HepG2 (cell line): ENCODE measurements around the gene ORC6. TPM values are rescaled to one million over a fixed set of nuclear protein-coding genes. Genes with fewer than 3 reads are reported as not detected.
A peak's percentile ranks its signal among the peaks of the same experiment; 100 is the strongest.

Experiments
- ATF7-NPFF ChIP-seq: sonication (generic); formaldehyde crosslinking; IDR thresholded peaks from 2 replicates; pipeline ENCODE4 v1.8.1; 2023; ENCODE audit warnings: mild to moderate bottlenecking, low read depth, missing genetic modification reagents, moderate library complexity
- ELF4 ChIP-seq: sonication (generic); formaldehyde crosslinking; IDR thresholded peaks from 2 replicates; pipeline ENCODE4 v1.5.0; 2020; ENCODE audit warnings: missing genetic modification reagents, mild to moderate bottlenecking, moderate library complexity, borderline replicate concordance
- GABPB1 ChIP-seq: IDR thresholded peaks from 2 replicates; pipeline ENCODE4 v1.6.1; 2016; ENCODE audit warnings: mild to moderate bottlenecking, missing genetic modification reagents, moderate library complexity, missing compliant biosample characterization
- GTF3A ChIP-seq: sonication (generic); formaldehyde crosslinking; conservative IDR thresholded peaks from 2 replicates; pipeline ENCODE4 v1.4.0; 2020; ENCODE audit warnings: mild to moderate bottlenecking, missing genetic modification reagents
- KLF15 ChIP-seq: sonication (generic); formaldehyde crosslinking; IDR thresholded peaks from 2 replicates; pipeline ENCODE4 v1.8.1; 2023; ENCODE audit warnings: borderline replicate concordance, mild to moderate bottlenecking, inconsistent platforms, missing genetic modification reagents, mixed read lengths
- SIX1 ChIP-seq: sonication (generic); formaldehyde crosslinking; IDR thresholded peaks from 2 replicates; pipeline ENCODE4 v1.4.0; 2020; ENCODE audit warnings: missing genetic modification reagents, borderline replicate concordance
- TCF12 ChIP-seq, 2 experiments: fragments of 450-650 bp in 1 of 2; sonication (generic) in 1 of 2; formaldehyde crosslinking in 1 of 2; IDR thresholded peaks; 2 replicates each; pipeline versions ENCODE4 v1.6.1 to v1.8.0; 2017 to 2022; ENCODE audit warnings: antibody characterized with exemption in 1 of 2, mild to moderate bottlenecking in 1 of 2, missing genetic modification reagents in 1 of 2, moderate library complexity in 1 of 2
- TOE1 ChIP-seq: sonication (generic); formaldehyde crosslinking; IDR thresholded peaks from 2 replicates; pipeline ENCODE4 v1.4.0; 2020; ENCODE audit warnings: mild to moderate bottlenecking, missing genetic modification reagents
- U2AF1 ChIP-seq: fragments of 200-400 bp; formaldehyde crosslinking; optimal IDR thresholded peaks from 2 replicates; pipeline ENCODE3; 2017; ENCODE audit warnings: mild to moderate bottlenecking, low read depth, low read length
- ZC3H13 ChIP-seq: sonication (generic); formaldehyde crosslinking; IDR thresholded peaks from 2 replicates; pipeline ENCODE4 v1.8.1; 2023; ENCODE audit warnings: mild to moderate bottlenecking, missing genetic modification reagents, moderate library complexity
- ZNF34 ChIP-seq: sonication (generic); formaldehyde crosslinking; IDR thresholded peaks from 2 replicates; pipeline ENCODE4 v1.4.0; 2020; ENCODE audit warnings: mild to moderate bottlenecking, missing genetic modification reagents, borderline replicate concordance
- polyA plus RNA-seq, 8 experiments: library from polyadenylated mRNA; depleted of rRNA in 3 of 8; stranded (reverse) in 7 of 8; unstranded in 1 of 8; fragments of >200 nt; fragmentation: Illumina TruSeq in 4 of 8; extraction: Trizol in 4 of 8; gene quantifications; 2 replicates each; pipeline versions ENCODE4 v1.2.1 to v1.2.3, GENCODE V29; 2011 to 2016; ENCODE audit warnings: low read depth in 4 of 8, missing spikeins in 1 of 8, mixed read lengths in 1 of 8; ENCODE audit not compliant: insufficient read depth in 1 of 8
- total RNA-seq, 5 experiments: library from RNA; depleted of rRNA; stranded (reverse); fragments of >200 nt; fragmentation: Illumina TruSeq; extraction: Trizol; gene quantifications; 2 replicates each; pipeline ENCODE4 v1.2.3, GENCODE V29; 2016; ENCODE audit warnings: low read depth in 1 of 5
- TF ChIP-seq, protein P1 (sequence below): IDR thresholded peaks from 2 replicates; pipeline ENCODE4 v1.6.1; 2012; ENCODE audit warnings: inconsistent platforms
- TF ChIP-seq, protein P2 (sequence below): sonication (generic); formaldehyde crosslinking; IDR thresholded peaks from 2 replicates; pipeline ENCODE4 v1.5.0; 2020; ENCODE audit warnings: mild to moderate bottlenecking, missing genetic modification reagents, borderline replicate concordance
- TF ChIP-seq, protein P3 (sequence below): conservative IDR thresholded peaks from 2 replicates; pipeline ENCODE4 v1.6.1; 2018; ENCODE audit warnings: missing genetic modification reagents
- TF ChIP-seq, protein P4 (sequence below): sonication (generic); formaldehyde crosslinking; IDR thresholded peaks from 2 replicates; pipeline ENCODE4 v1.9.0; 2022; ENCODE audit warnings: low read depth, missing genetic modification reagents
- TF ChIP-seq, protein P5 (sequence below): sonication (generic); formaldehyde crosslinking; IDR thresholded peaks from 2 replicates; pipeline ENCODE4 v1.5.1; 2020; ENCODE audit warnings: mild to moderate bottlenecking, missing genetic modification reagents

ORC6 gene
- total and polyA plus RNA-seq, 2 of the 13 experiments (the other 11 are each of a cell fraction or from before 2014, with no cell fraction given): 34.2 to 69.8 TPM

DNA sequence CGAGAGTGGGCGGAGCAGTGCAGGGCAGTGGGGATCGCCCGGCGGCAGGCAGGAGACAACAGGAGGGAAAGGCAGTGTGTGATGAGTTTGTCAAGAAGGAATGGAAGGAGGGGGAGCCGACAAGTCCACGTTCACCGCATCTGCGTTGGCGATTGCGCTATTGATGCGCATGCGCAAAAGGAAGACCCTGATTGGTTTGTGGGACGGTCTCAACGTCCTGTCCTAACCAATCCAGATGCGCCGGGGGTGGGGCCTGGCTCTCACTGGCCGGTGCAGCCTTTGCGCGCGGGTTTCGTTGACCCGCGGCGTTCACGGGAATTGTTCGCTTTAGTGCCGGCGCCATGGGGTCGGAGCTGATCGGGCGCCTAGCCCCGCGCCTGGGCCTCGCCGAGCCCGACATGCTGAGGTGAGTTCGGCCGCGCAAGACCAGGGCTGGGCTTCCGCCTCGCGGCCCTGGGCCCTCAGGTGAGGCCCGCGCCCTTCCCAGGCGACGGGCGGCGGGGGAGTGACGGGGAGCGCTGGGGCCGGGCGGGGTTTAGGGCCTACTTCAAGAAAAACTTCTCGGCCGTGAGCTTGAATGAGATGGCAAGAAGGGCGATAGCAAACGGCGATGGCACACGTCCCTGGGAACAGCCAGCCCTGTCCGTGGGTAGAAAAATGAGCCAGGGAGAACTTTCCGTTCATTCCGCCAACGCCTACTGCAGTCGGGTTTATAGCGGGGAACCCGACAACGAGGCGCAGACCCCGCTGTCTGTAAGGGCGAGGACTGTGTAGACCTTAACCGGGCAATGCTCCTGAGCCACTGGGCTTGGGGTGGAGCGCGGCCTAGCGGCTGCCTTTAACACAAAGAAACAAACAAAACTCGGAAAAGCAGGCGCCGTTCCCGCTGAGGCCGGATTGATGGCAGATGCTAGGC lies at the start of gene ORC6 (continued):
- TF ChIP-seq ZC3H13 (CRISPR knock-in tag) (peak; percentile 86), ELF4 (no peak), KLF15 (CRISPR knock-in tag) (no peak), TOE1 (CRISPR knock-in tag) (no peak), TCF12 (IDR thresholded peaks at IDR 0.05) (no peak), TCF12 (CRISPR knock-in tag; IDR thresholded peaks at IDR 0.05) (0 out of 2 replicates have a peak, but pooled peaks have one; percentile 42), SIX1 (CRISPR knock-in tag) (no peak), ATF7-NPFF (peak; percentile 76; the same call in 1 of the 2 replicates), GABPB1 (CRISPR knock-in tag) (peak; percentile 64; the same call in 1 of the 2 replicates), ZNF34 (CRISPR knock-in tag) (no peak), GTF3A (no peak; the same call in 1 of the 2 replicates), U2AF1 (no peak)
- TF ChIP-seq, protein P1, sequence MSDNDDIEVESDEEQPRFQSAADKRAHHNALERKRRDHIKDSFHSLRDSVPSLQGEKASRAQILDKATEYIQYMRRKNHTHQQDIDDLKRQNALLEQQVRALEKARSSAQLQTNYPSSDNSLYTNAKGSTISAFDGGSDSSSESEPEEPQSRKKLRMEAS: peak; percentile 84
- TF ChIP-seq, protein P2, sequence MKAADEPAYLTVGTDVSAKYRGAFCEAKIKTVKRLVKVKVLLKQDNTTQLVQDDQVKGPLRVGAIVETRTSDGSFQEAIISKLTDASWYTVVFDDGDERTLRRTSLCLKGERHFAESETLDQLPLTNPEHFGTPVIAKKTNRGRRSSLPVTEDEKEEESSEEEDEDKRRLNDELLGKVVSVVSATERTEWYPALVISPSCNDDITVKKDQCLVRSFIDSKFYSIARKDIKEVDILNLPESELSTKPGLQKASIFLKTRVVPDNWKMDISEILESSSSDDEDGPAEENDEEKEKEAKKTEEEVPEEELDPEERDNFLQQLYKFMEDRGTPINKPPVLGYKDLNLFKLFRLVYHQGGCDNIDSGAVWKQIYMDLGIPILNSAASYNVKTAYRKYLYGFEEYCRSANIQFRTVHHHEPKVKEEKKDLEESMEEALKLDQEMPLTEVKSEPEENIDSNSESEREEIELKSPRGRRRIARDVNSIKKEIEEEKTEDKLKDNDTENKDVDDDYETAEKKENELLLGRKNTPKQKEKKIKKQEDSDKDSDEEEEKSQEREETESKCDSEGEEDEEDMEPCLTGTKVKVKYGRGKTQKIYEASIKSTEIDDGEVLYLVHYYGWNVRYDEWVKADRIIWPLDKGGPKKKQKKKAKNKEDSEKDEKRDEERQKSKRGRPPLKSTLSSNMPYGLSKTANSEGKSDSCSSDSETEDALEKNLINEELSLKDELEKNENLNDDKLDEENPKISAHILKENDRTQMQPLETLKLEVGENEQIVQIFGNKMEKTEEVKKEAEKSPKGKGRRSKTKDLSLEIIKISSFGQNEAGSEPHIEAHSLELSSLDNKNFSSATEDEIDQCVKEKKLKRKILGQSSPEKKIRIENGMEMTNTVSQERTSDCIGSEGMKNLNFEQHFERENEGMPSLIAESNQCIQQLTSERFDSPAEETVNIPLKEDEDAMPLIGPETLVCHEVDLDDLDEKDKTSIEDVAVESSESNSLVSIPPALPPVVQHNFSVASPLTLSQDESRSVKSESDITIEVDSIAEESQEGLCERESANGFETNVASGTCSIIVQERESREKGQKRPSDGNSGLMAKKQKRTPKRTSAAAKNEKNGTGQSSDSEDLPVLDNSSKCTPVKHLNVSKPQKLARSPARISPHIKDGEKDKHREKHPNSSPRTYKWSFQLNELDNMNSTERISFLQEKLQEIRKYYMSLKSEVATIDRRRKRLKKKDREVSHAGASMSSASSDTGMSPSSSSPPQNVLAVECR (CRISPR knock-in tag): peak; percentile 99
- TF ChIP-seq, protein P3, sequence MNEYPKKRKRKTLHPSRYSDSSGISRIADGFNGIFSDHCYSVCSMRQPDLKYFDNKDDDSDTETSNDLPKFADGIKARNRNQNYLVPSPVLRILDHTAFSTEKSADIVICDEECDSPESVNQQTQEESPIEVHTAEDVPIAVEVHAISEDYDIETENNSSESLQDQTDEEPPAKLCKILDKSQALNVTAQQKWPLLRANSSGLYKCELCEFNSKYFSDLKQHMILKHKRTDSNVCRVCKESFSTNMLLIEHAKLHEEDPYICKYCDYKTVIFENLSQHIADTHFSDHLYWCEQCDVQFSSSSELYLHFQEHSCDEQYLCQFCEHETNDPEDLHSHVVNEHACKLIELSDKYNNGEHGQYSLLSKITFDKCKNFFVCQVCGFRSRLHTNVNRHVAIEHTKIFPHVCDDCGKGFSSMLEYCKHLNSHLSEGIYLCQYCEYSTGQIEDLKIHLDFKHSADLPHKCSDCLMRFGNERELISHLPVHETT (CRISPR knock-in tag): no peak
- TF ChIP-seq, protein P4, sequence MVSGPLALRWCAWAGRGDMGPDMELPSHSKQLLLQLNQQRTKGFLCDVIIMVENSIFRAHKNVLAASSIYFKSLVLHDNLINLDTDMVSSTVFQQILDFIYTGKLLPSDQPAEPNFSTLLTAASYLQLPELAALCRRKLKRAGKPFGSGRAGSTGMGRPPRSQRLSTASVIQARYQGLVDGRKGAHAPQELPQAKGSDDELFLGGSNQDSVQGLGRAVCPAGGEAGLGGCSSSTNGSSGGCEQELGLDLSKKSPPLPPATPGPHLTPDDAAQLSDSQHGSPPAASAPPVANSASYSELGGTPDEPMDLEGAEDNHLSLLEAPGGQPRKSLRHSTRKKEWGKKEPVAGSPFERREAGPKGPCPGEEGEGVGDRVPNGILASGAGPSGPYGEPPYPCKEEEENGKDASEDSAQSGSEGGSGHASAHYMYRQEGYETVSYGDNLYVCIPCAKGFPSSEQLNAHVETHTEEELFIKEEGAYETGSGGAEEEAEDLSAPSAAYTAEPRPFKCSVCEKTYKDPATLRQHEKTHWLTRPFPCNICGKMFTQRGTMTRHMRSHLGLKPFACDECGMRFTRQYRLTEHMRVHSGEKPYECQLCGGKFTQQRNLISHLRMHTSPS (CRISPR knock-in tag): peak; percentile 33; the same call in 1 of the 2 replicates
- TF ChIP-seq, protein P5, sequence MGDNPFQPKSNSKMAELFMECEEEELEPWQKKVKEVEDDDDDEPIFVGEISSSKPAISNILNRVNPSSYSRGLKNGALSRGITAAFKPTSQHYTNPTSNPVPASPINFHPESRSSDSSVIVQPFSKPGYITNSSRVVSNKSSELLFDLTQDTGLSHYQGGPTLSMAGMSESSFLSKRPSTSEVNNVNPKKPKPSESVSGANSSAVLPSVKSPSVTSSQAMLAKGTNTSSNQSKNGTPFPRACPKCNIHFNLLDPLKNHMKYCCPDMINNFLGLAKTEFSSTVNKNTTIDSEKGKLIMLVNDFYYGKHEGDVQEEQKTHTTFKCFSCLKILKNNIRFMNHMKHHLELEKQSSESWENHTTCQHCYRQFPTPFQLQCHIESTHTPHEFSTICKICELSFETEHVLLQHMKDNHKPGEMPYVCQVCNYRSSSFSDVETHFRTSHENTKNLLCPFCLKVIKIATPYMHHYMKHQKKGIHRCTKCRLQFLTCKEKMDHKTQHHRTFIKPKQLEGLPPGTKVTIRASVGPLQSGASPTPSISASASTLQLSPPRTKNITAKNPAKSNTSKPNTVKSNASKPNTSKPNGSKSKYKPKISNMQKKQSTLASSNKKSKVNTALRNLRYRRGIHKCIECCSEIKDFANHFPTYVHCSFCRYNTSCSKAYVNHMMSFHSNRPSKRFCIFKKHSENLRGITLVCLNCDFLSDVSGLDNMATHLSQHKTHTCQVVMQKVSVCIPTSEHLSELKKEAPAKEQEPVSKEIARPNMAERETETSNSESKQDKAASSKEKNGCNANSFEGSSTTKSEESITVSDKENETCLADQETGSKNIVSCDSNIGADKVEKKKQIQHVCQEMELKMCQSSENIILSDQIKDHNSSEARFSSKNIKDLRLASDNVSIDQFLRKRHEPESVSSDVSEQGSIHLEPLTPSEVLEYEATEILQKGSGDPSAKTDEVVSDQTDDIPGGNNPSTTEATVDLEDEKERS (CRISPR knock-in tag): no peak
